TTC549 (cell line): ENCODE results near the gene SLC35E4.

Experiments used
- FAIRE-seq: peaks from 2 replicates; lab custom pipeline; 2012; peaks lifted over from hg19 to GRCh38; lab: Jason Lieb, UNC

The SLC35E4 gene

DNA sequence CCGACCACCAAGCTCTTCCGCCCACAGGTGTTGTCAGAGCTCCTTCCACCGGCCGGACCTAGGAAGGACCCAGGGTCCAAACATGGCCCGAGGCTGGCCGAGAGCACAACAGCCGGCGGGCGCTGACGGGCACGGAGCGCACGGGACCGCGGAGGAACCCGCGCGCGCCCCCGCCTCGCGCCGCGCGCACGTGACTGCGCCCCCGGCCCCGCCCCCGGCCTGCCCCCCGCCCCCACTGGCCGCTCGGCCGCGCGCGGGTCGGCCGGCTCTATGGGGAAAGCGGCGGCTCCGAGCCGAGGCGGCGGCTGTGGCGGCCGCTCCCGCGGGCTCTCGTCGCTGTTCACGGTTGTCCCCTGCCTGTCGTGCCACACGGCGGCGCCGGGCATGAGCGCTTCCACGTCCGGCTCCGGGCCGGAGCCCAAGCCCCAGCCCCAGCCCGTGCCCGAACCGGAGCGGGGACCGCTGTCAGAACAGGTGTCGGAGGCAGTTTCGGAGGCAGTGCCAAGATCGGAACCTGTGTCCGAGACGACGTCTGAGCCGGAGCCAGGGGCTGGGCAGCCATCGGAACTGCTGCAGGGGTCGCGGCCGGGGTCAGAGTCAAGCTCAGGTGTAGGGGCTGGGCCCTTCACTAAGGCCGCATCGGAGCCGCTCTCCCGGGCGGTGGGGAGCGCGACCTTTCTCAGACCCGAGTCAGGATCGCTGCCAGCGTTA lies 59.2 kb downstream of the SLC35E4 start, which contains the start of gene OSBP2:
Gene OSBP2 (plus strand): TSS at position 235 of the 711 bp plus-strand sequence. CDS start 36 bp downstream, at position 271.
- FAIRE-seq: no peak

DNA sequence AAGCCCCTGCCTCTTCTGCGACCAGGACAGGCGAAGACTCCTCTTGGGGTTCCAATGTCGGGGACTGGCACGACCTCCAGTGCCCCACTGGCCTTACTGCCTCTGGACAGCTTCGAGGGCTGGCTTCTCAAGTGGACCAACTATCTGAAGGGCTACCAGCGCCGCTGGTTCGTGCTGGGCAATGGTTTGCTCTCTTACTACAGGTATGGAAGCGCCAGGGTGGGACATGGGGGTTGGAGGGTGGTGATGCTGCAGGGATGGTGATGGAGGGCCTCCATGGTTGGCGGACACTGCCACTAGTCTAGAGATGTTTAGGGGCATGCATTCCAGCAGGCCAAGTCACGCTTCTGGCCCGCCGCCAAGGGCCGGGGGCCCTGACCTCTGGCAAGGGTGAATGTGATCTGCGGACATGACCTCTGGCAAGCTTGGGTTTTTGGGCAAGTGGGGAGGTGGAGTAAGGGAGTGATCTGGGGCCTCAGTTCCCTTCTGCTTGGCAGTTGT lies 59.8 kb downstream of the SLC35E4 start:
- FAIRE-seq: no peak

DNA sequence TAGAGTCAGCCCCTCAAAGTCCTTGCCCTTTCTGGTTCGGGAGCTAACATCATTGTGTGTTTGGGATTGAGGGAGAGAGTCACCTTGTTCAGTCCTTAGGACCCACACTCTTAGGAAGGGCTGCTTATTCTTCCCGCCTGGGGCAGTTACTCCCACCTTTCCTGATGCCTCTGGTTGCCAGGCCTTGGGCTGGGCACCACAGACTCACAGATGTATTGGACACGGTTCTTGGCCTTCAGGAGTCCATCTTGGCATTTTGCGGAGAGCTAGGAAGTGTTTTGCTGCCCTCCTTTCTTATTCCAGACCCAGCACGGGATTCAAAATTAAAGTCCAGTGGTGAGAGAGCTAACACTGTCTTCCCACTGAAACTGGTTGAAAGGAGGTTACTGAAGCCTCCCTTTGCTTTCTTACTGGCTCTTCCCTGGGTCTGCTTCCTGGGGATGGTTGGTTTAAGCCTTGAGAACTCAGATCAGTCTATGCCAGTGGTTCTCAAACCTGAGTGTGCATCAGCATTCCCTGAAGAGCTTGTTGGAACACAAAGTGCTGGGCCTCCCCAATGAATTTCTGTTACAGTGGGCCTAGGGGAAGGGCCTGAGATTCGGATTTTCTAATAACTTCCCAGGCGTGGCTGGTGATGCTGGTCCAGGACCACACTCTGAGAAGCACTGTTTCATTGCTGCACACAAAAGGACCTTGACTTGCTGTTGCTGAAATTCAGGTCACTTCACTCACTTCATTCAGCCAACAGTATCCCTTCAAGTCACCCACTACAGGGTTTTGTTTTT lies 60.5 kb downstream of the SLC35E4 start:
- no peak for FAIRE-seq
